C4-2B (cell line): ENCODE results near the gene GPR107.

Experiments
- ZFX ChIP-seq: fragments of 450-650 bp; IDR thresholded peaks from 2 replicates; pipeline ENCODE4 v1.6.1; 2017
- TF ChIP-seq, protein P1 (sequence below): fragments of 450-650 bp; conservative IDR thresholded peaks from 2 replicates; pipeline ENCODE4 v1.5.1; 2017; ENCODE audit warnings: mild to moderate bottlenecking

DNA sequence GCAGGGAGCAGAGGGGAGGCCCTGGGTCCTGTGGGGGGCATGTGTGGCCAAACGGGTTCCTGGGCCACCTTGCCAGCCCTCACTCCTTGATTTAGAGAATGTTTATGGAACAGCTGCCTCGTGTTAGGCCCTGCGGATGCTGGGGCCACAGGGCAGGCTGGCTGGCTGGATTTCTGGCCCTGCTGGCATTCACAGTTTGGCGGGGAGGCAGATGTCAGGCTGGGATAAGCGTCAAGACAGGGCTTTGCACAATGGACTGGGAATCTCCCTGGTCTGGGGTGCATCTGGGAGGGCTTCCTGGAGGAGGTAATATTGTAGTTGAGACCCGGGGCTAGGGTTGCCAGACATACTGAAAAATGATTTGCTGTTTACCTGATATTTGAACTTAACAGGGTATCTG, 132.3 kb downstream of the GPR107 start:
- TF ChIP-seq, protein P1, sequence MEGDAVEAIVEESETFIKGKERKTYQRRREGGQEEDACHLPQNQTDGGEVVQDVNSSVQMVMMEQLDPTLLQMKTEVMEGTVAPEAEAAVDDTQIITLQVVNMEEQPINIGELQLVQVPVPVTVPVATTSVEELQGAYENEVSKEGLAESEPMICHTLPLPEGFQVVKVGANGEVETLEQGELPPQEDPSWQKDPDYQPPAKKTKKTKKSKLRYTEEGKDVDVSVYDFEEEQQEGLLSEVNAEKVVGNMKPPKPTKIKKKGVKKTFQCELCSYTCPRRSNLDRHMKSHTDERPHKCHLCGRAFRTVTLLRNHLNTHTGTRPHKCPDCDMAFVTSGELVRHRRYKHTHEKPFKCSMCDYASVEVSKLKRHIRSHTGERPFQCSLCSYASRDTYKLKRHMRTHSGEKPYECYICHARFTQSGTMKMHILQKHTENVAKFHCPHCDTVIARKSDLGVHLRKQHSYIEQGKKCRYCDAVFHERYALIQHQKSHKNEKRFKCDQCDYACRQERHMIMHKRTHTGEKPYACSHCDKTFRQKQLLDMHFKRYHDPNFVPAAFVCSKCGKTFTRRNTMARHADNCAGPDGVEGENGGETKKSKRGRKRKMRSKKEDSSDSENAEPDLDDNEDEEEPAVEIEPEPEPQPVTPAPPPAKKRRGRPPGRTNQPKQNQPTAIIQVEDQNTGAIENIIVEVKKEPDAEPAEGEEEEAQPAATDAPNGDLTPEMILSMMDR, result no peak
- no peak for TF ChIP-seq ZFX
